Colonic mucosa (tissue), 4 donors: ENCODE measurements around the gene MEGF6. TPM values are rescaled to one million over a fixed set of nuclear protein-coding genes. Genes with fewer than 3 reads are reported as not detected.

Experiments used
- DNase-seq: peaks from one replicate; pipeline ENCODE4 v3.0.0-alpha.2; 2020
- H3K27ac ChIP-seq: fragments of 200-600 bp; one replicate; pipeline ENCODE4 v1.8.0; 2021
- H3K27me3 ChIP-seq: fragments of 200-600 bp; one replicate; pipeline ENCODE4 v1.8.0; 2021
- H3K36me3 ChIP-seq: fragments of 200-600 bp; one replicate; pipeline ENCODE4 v1.8.0; 2021
- H3K4me1 ChIP-seq: fragments of 200-600 bp; one replicate; pipeline ENCODE4 v1.8.0; 2021; ENCODE audit warnings: mild to moderate bottlenecking
- H3K4me3 ChIP-seq: fragments of 200-600 bp; one replicate; pipeline ENCODE4 v1.8.0; 2021
- H3K9ac ChIP-seq, 2 donors: one replicate each; pipeline ENCODE4 v1.7.0; 2013; ENCODE audit warnings: control low read depth in 2 of 2, low read depth in 2 of 2, low read length in 2 of 2
- H3K9me3 ChIP-seq: fragments of 200-600 bp; one replicate; pipeline ENCODE4 v1.8.0; 2021
- intact Hi-C: fragments of 100-400 bp; cut with DNase I; formaldehyde crosslinking; loops from one replicate; pipeline ENCODE4 v1.14.1; 2022
- total RNA-seq, 2 donors: library from RNA; stranded (reverse); fragmentation: NEBNext Ultra II Directional in 1 of 2; extraction: Animal tissue kit (Norgen Biotek cat#: 25700) in 1 of 2; gene quantifications; one replicate each; pipeline ENCODE4 v1.2.1, GENCODE V29; 2021
- TF ChIP-seq, protein P1 (sequence below): fragments of 200-600 bp; IDR thresholded peaks from one replicate; pipeline ENCODE4 v1.8.0; 2022; ENCODE audit warnings: antibody characterized with exemption, mild to moderate bottlenecking
- donor health status: healthy.
- donor health status: DM: no; HTN: no; CAD: no.
- donor health status: DM: no; HTN: no; CAD: no.

MEGF6 gene
- total RNA-seq, 2 donors from 2014 or later = 5.2 to 6.4 TPM

DNA sequence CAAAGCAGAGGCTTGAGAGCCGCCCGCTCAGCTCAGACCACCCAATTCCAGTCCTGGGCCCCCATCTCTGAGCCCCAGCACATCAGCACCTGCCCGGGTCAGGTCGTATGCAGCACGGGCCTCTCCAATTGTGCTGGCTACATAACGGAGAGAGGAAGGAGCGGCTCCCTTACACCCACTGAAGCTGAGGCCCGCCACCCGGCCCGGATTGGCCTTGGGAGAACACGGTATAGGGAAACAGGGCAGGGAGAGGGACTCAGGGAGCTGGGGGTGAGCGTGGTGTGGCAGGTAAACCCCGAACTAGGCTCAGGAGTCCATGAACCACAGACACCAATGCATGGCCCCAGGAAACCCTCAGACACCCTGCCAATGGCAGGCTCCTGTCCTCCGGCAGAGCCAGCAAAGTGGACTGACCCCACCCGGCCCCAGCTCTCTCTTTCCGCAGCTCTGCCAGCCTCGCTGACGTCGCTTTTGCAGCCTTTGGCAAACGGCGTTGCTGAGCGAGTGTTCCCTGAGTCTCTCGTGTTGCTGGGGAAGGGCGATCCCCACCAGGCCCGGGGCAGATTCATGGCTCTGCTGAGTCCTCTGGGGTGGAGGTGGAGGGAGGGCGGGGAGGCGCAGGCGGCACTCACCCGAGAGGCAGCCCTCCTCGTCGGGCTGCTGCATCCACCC, 16.5 kb downstream of the MEGF6 start:
- intact Hi-C loops = no loop called here
- H3K27me3 ChIP-seq = no peaks in the 10 kb centered on the region
- TF ChIP-seq, protein P1, sequence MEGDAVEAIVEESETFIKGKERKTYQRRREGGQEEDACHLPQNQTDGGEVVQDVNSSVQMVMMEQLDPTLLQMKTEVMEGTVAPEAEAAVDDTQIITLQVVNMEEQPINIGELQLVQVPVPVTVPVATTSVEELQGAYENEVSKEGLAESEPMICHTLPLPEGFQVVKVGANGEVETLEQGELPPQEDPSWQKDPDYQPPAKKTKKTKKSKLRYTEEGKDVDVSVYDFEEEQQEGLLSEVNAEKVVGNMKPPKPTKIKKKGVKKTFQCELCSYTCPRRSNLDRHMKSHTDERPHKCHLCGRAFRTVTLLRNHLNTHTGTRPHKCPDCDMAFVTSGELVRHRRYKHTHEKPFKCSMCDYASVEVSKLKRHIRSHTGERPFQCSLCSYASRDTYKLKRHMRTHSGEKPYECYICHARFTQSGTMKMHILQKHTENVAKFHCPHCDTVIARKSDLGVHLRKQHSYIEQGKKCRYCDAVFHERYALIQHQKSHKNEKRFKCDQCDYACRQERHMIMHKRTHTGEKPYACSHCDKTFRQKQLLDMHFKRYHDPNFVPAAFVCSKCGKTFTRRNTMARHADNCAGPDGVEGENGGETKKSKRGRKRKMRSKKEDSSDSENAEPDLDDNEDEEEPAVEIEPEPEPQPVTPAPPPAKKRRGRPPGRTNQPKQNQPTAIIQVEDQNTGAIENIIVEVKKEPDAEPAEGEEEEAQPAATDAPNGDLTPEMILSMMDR = no peak
- no peak for DNase-seq
- H3K27ac ChIP-seq = no peak overlapping the region
- H3K36me3 ChIP-seq = no peaks in the 10 kb centered on the region
- no peak overlapping the region for H3K9ac ChIP-seq
- no peak overlapping the region for H3K4me3 ChIP-seq
- no peaks in the 10 kb centered on the region for H3K4me1 ChIP-seq
- H3K9me3 ChIP-seq = no peaks in the 10 kb centered on the region

DNA sequence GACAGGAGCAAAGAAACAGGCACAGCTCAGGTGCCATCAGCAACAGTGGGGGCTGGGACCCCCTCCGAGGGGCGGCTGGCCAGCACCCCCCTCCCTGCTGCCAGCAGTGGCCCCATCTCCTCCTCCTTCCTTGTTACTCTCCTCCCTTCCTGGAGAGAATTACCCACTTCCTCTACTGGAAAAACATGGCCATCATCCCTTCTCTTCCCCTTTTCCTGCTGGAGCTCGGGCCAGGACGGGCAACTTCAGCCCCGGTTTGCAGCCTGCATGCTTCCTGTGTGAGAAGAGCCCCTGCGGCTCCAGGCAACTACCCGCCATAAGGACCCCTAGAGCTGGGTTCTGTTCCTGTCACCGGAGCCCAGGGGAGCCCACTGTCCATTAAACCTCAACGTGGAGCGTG, 17.6 kb downstream of the MEGF6 start:
- Histone ChIP-seq H3K4me1 (no peaks in the 10 kb centered on the region), H3K27me3 (no peaks in the 10 kb centered on the region), H3K27ac (no peak overlapping the region), H3K36me3 (no peaks in the 10 kb centered on the region), H3K9ac (no peak overlapping the region), H3K4me3 (no peak overlapping the region), H3K9me3 (no peaks in the 10 kb centered on the region)
- TF ChIP-seq, protein P1 = no peak
- intact Hi-C loops = no loop called here
- no peak for DNase-seq

DNA sequence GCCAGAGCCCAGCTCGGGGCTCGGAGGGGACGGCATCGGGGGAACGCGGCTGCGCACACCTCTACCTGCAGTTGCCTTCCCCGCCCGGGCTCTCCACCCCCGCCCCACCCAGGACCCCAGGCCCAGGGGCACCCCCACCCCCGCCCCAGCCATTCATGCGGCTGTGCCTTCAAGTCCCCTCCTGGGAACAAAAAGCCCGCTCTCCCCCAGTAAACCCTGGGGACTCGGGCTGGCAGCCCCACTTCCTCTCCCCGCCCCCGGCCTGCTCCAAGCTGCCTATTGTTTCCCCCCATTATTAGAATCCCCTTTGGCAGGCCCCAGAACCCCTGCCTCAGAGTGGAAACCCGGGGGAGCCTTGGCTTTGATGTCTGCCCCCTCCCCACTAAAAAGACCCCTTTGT, 18.0 kb downstream of the MEGF6 start:
- no peaks in the 10 kb centered on the region for H3K36me3 ChIP-seq
- no peaks in the 10 kb centered on the region for H3K4me1 ChIP-seq
- no peak overlapping the region for H3K27ac ChIP-seq
- DNase-seq = no peak
- H3K9me3 ChIP-seq = no peaks in the 10 kb centered on the region
- TF ChIP-seq, protein P1 = no peak
- intact Hi-C loops = no loop called here
- no peaks in the 10 kb centered on the region for H3K27me3 ChIP-seq
- no peak overlapping the region for H3K4me3 ChIP-seq
- H3K9ac ChIP-seq = no peak overlapping the region

DNA sequence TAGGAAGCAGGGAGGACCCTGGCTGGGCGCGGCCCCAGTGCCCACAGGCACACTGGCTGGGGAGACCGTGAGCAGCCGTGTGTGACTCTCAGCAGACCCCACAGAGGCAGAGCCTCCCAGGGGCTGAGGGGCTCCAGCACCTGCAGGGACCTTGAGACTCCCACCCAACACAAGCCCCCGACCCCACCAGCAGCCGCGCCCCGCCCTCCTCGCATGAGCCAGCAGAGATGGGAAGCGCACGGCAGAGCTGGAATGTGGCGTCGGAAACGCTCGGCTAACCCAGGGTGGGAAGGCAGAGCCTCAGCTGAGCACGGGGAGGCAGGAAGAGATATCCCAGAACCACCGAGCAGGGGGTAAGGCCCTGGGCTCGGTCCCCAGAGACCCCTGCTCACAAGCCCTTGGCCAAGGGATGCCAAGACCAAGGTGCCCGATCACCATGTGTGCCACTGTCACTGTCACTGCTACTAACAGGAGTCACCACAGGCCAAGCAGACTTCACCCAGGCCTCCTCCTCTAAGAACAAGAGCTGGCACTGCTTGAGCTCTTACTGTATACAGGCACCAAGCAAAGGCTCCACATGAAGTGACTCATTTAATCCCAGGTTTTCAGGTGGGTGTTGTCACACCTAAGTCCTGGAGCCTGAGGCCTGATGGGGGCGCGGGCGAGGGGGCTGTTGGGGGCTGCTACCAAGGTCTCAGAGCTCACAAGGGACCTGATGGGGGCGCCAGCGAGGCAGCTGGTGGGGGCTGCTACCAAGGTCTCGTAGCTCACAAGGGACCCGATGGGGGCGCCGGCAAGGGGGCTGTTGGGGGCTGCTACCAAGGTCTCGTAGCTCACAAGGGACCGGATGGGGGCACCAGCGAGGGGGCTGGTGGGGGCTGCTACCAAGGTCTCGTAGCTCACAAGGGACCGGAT, 20.1 kb downstream of the MEGF6 start:
- no peak overlapping the region for H3K9ac ChIP-seq
- H3K9me3 ChIP-seq = no peaks in the 10 kb centered on the region
- no peak overlapping the region for H3K27ac ChIP-seq
- no peaks in the 10 kb centered on the region for H3K36me3 ChIP-seq
- H3K4me1 ChIP-seq = no peaks in the 10 kb centered on the region
- TF ChIP-seq, protein P1 = no peak
- DNase-seq = no peak
- H3K27me3 ChIP-seq = no peaks in the 10 kb centered on the region
- intact Hi-C loops = no loop called here
- H3K4me3 ChIP-seq = no peak overlapping the region

DNA sequence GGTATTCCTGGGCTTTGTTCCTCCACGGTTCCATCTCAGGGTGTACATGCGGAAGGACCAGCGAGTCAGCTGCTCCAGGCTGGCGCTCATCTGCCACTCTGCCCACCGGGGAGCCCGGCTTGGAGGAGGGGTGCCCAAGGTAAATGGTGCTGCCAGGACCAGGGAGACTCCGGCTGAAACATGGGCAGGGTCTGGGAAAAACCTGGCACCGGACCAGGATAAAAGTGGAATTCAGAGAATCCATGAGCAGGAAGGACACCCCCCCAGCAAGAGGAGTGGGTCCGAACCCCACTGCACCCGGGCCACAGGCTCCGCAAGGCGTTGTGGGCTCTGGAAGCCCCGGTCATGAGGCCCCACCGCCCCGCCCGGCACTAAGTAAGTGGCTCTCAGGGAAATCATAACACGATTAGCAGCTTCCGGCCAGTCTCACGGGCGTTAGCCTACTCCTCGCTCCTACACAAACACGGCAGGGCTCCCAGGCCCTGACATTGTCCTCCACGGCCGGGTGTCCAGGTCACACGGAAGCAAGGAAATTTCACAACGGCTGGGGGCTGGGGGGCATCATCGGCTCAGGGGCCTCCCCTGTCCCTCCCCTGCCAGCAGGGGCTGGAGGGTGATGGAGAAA, 21.1 kb downstream of the MEGF6 start:
- no peaks in the 10 kb centered on the region for H3K4me1 ChIP-seq
- intact Hi-C loops = no loop called here
- no peak overlapping the region for H3K4me3 ChIP-seq
- H3K36me3 ChIP-seq = no peaks in the 10 kb centered on the region
- DNase-seq = no peak
- H3K9me3 ChIP-seq = no peaks in the 10 kb centered on the region
- no peaks in the 10 kb centered on the region for H3K27me3 ChIP-seq
- H3K9ac ChIP-seq = no peak overlapping the region
- no peak overlapping the region for H3K27ac ChIP-seq
- TF ChIP-seq, protein P1 = no peak
